ENCODE measurements around the gene ARHGEF28.

ARHGEF28 gene

GRCh38 chr5:73962801-73963425 lies 336.9 kb downstream of the ARHGEF28 start:
- Histone ChIP-seq H3K27me3 (no peaks in the 10 kb centered on the region), H3K4me1 (ENCODE audit: control insufficient read depth in 1 of 2, insufficient read depth in 1 of 2, low read depth in 1 of 2, low read length in 1 of 2) (no peaks in the 10 kb centered on the region), H3K36me3 (no peaks in the 10 kb centered on the region), H3K4me3 (ENCODE audit: low read depth in 1 of 2, low read length in 1 of 2) (no peak overlapping the region), H3K9me3 (no peaks in the 10 kb centered on the region), H3K27ac (no peak overlapping the region)
- TF ChIP-seq, protein P1, sequence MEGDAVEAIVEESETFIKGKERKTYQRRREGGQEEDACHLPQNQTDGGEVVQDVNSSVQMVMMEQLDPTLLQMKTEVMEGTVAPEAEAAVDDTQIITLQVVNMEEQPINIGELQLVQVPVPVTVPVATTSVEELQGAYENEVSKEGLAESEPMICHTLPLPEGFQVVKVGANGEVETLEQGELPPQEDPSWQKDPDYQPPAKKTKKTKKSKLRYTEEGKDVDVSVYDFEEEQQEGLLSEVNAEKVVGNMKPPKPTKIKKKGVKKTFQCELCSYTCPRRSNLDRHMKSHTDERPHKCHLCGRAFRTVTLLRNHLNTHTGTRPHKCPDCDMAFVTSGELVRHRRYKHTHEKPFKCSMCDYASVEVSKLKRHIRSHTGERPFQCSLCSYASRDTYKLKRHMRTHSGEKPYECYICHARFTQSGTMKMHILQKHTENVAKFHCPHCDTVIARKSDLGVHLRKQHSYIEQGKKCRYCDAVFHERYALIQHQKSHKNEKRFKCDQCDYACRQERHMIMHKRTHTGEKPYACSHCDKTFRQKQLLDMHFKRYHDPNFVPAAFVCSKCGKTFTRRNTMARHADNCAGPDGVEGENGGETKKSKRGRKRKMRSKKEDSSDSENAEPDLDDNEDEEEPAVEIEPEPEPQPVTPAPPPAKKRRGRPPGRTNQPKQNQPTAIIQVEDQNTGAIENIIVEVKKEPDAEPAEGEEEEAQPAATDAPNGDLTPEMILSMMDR (IDR thresholded peaks at IDR 0.05), result no peak

GRCh38 chr5:73964352-73964865 lies 338.4 kb downstream of the ARHGEF28 start:
- no peaks in the 10 kb centered on the region for H3K9me3 ChIP-seq
- H3K27me3 ChIP-seq, result no peaks in the 10 kb centered on the region
- no peak overlapping the region for H3K4me3 ChIP-seq (ENCODE audit: low read depth in 1 of 2, low read length in 1 of 2)
- no peak overlapping the region for H3K27ac ChIP-seq
- no peaks in the 10 kb centered on the region for H3K4me1 ChIP-seq (ENCODE audit: control insufficient read depth in 1 of 2, insufficient read depth in 1 of 2, low read depth in 1 of 2, low read length in 1 of 2)
- TF ChIP-seq, protein P1 (IDR thresholded peaks at IDR 0.05), result no peak
- H3K36me3 ChIP-seq, result no peaks in the 10 kb centered on the region

DNA sequence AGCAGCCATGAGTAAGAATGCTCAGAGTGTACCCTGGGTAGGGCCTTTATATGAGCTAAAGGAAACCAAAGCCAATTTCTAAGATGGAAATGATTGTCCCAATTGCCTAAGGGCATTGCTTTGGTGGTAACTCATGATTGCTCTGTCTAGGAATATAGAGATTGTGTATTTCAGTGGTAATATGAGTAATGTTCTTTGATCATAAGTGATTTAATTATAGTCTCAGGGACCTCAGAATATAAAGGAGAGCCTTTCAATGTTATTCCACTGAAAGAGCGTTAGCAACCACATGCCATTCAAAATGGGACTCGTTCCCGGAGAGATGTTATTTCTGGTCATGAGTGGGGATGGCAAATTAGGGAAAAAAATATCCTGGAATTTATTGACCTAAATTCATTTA lies 340.5 kb downstream of the ARHGEF28 start:
- Histone ChIP-seq H3K9me3 (no peaks in the 10 kb centered on the region), H3K36me3 (no peaks in the 10 kb centered on the region), H3K4me3 (ENCODE audit: low read depth in 1 of 2, low read length in 1 of 2) (no peak overlapping the region), H3K27me3 (peaks cover 5% of the 10 kb centered on the region), H3K27ac (no peak overlapping the region), H3K4me1 (ENCODE audit: control insufficient read depth in 1 of 2, insufficient read depth in 1 of 2, low read depth in 1 of 2, low read length in 1 of 2) (no peaks in the 10 kb centered on the region)
- TF ChIP-seq, protein P1 (IDR thresholded peaks at IDR 0.05), result no peak

- H3K27ac ChIP-seq, result no peak overlapping the region
- TF ChIP-seq, protein P1 (IDR thresholded peaks at IDR 0.05), result no peak
- no peak overlapping the region for H3K4me3 ChIP-seq (ENCODE audit: low read depth in 1 of 2, low read length in 1 of 2)
- H3K4me1 ChIP-seq (ENCODE audit: control insufficient read depth in 1 of 2, insufficient read depth in 1 of 2, low read depth in 1 of 2, low read length in 1 of 2), result no peaks in the 10 kb centered on the region
- peaks cover 5% of the 10 kb centered on the region for H3K27me3 ChIP-seq
- H3K36me3 ChIP-seq, result no peaks in the 10 kb centered on the region
- no peaks in the 10 kb centered on the region for H3K9me3 ChIP-seq
Observed at GRCh38 chr5:73967347-73967746, 341.4 kb downstream of the ARHGEF28 start.

DNA sequence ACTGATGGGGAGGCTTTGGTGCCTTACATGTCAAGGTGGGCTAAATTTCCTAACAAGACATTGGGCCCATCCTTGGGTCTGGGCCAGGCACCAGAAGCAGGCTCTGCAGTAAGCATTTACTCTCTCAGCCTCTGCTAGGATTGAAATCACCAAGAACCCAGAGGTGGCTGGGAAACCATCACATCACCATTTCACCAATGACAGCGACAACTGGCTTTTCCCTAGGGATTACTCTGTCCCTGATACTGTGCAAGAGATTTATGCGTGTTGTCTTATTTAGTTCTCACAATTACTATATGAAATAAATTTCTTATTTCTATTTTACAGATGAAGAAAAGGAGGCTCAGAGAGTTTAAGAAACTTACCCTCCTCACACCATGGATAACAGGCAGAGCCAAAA lies 342.2 kb downstream of the ARHGEF28 start:
- no peaks in the 10 kb centered on the region for H3K9me3 ChIP-seq
- H3K27ac ChIP-seq, result no peak overlapping the region
- H3K36me3 ChIP-seq, result no peaks in the 10 kb centered on the region
- H3K4me3 ChIP-seq (ENCODE audit: low read depth in 1 of 2, low read length in 1 of 2), result no peak overlapping the region
- peaks cover 5% of the 10 kb centered on the region for H3K27me3 ChIP-seq
- no peaks in the 10 kb centered on the region for H3K4me1 ChIP-seq (ENCODE audit: control insufficient read depth in 1 of 2, insufficient read depth in 1 of 2, low read depth in 1 of 2, low read length in 1 of 2)
- TF ChIP-seq, protein P1 (IDR thresholded peaks at IDR 0.05), result no peak
